Inferior parietal cortex (tissue), 1 donor: ENCODE data around the gene BCO2.
"Not testable (repeated sequence)": the region's sequence is repeated elsewhere in the genome, so short reads cannot be mapped to it uniquely, and the experiment has no call there.

Experiments
- DNase-seq: peaks from one replicate; pipeline ENCODE4 v3.0.0-alpha.2; 2016; ENCODE audit errors: extremely low spot score

The BCO2 gene, protein sequence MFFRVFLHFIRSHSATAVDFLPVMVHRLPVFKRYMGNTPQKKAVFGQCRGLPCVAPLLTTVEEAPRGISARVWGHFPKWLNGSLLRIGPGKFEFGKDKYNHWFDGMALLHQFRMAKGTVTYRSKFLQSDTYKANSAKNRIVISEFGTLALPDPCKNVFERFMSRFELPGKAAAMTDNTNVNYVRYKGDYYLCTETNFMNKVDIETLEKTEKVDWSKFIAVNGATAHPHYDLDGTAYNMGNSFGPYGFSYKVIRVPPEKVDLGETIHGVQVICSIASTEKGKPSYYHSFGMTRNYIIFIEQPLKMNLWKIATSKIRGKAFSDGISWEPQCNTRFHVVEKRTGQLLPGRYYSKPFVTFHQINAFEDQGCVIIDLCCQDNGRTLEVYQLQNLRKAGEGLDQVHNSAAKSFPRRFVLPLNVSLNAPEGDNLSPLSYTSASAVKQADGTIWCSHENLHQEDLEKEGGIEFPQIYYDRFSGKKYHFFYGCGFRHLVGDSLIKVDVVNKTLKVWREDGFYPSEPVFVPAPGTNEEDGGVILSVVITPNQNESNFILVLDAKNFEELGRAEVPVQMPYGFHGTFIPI

DNA sequence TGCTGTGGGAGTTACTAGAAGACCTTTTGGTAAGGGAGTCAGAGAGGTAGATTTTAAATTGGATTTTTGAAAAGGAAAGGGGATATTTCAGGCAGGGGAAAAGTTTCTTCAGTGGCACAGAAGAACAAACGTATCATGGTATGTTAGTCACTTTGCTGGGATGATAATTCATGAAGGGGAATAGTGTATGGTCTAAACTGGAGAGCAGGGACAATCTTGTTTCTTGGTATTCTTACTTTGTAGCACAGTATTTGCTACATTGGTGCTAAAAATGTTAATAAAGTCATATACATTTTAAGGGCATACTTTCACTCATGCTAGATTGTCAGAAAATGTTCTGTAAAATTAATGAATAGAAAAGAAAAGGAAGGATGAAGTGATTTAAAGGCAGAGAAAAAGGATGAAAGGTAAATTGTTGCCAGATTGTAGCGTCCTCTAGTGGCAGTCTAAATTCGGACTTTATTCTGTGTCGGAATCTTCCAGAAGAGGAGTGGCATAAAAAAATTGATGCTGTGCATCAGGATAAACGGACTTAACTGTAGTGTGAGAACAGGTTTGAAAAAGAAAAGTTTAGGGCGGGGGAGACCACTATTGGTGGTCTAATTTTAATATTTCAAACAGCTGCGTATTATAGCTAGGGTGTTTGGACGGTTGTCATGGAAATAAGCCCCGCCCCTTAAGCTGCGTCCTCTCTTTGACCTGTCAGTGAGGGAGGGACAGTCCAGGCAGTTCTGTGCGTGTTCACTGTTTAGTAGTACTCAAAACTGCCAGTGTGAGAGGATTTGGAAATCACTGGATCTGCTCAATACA lies at the start of gene BCO2:
Gene BCO2, plus strand, starts transcription at position 724 of the 810 bp plus-strand sequence. CDS start 90 bp downstream, outside the sequence.
- DNase-seq = peak; percentile 90

DNA sequence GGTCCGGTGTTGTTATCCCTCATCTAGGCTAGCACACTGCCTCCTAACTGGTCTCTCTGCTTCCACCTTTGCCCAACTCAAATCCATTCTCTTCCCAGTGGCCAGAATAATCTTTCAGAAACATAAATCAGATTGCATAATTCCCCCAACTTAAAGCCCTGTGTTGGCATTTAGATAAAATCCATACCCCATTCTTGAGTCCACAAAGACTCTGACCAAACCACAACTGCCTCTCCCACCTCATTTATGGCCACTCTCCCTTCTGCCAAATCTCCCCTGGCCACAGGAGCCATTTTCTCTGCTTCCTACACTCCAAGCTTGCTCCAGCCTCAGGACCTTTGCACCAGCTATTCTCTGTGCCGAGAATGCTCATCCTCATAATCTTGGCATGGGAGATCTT lies 48.3 kb upstream of the BCO2 start:
- no peak for DNase-seq

DNA sequence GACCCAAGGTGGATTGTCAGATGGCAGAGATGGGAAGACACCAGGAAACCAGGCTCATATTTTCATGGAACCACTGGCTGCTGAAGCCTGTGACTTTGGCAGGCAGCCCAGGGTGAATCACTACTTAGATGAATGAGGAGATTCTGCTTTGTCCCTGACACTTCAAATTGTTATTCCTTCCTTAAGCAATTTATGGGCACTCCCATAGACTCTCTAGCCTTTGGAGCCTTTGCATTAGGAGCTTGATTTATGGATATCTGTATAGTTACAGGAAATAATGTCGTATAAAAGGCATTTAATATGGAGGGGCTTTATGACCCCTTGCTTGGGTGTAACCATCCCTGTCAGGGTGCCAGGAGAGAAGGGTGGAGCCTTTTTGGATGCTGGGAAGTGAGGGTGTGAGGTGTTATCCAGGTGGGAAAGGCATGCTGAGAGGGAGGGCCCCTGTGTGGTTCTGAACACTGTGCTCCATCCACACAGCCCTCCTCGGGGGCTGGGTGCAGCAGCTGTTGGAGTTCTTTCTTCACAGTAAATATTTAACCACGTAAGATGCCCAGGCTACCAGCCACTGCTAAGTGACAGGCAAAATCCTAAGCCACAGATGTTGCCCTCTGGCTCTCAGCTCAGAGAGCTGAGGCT lies 46.7 kb upstream of the BCO2 start:
- DNase-seq = peak; percentile 34

GRCh38 chr11:112129656-112130055 lies 45.7 kb upstream of the BCO2 start:
- peak; percentile 19 for DNase-seq

- DNase-seq = no peak
These were observed 42.6 kb upstream of the BCO2 start for GRCh38 chr11:112132737-112133136.

- DNase-seq = no peak
These were observed 40.8 kb upstream of the BCO2 start for GRCh38 chr11:112134473-112134872.

GRCh38 chr11:112143597-112143996 lies 31.7 kb upstream of the BCO2 start:
- DNase-seq = no peak

- peak; percentile 52 for DNase-seq
These were observed 24.8 kb upstream of the BCO2 start for GRCh38 chr11:112150517-112150916.

- no peak for DNase-seq
These were observed 19.0 kb upstream of the BCO2 start for GRCh38 chr11:112156153-112156955.

DNA sequence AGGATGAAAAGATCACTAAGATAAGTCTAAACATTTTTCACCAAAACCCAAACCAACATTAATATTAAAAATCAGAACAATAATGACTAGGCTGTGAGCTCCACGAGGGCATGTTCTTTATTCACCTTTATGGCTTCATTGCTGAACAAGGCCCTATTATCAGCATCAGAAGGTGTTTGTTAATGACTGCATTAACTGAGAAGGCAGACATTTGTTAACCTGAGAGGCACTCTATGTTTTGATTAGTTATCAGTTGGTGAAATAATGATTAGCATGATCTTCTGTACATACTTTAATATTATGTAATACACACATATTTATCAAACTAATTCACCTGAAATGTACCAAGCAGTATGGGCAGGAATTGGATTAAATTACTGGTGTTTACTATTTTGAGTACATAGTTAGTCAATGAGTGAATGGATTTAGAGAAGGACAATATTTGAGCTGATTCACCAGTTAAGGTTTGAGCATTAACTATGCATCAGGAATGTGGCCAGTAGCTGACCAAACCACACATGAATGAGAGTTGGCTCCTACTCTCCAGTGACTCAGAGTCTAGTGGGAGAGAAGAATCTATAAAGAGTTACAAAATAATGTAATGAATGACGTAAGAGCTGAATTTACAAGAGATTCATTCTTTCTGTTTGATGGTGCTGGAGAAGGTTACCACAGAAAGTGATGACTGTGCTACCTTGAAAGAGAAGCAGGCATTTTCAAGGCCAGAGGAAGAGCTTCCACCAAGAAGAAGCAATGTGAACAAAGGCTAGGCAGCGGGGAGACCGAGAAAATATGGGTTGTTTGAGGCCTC lies 18.2 kb upstream of the BCO2 start:
- DNase-seq = no peak

DNA sequence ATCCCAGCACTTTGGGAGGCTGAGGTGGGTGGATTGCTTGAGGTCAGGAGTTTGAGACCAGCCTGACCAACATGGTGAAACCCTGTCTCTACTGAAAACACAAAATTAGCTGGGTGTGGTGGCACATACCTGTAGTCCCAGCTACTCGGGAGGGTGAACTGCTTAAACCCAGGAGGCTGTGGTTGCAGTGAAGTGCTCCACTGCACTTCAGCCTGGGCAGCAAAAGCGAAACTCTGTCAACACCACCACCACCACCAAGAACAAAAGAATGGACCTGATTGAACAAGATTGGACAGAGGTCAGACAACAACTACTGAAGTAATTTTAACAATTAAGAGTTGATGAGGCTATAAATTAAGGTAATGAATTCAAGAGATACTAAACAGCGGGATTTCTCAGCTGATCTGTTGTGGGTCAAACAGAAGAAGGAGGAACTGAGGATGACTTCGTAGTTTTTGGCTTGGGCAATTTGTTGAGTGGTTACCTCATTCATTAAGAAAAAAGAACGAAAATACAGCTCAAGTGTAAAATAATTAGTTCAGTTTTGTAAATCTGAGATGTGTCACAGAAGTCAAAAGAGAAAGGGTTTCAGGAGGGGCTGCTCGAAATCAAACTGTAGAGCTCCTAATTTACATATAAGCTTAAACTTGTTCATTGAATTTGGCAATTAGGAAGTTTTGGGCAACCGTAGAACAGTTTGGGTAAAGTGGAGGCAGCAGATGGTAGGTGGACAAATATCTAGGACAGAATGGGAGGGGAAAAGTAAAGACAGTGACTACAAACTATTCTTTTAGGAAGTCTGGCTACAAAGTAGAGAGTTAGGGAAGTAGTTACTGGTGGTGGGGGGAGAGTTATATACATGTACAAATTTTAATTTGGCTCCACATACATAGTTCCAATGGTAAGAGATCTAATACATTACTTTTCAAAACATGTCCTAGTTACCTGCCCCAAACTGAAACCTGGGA lies 15.9 kb upstream of the BCO2 start:
- DNase-seq = no peak

GRCh38 chr11:112160091-112160848 lies 15.0 kb upstream of the BCO2 start:
- DNase-seq = no peak

- DNase-seq = no peak
These were observed 14.3 kb upstream of the BCO2 start for GRCh38 chr11:112161012-112161411.

GRCh38 chr11:112162200-112162599 lies 13.1 kb upstream of the BCO2 start:
- DNase-seq = not testable (repeated sequence)

DNA sequence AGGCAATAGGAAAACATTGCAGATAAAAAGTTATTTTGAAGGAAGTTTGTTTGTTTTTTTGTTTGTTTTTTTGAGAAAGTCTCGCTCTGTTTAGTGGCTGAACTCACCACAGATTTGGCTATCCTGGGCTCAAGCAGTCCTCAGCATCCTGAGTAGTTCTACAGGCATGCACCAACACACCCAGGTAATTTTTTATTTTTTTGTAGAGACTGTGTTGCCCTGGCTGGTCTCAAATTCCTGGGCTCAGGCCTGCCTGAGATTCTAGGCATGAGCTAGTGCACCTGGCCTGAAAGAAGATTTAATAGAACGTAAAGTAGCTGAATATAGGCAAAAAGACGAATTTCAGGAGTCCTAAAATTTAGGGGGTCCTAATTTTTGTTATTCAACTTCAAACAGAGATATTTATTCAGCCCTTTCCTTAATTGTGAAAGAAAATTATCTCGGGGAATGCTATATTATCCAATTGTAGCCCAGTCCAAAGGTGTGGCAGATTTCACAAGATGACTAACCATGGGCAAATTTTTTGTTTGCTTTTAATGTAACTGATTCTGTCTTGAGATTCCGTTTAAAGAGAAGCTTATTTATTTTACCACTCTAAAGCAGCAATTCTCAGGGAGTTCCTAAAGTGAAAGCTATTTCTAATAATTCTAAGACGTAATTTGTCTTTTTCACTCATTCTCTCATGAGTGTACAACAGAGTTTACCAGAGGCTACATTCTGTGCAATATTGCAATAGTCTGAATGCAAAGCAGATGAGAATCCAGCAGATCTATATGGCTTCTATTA lies 12.4 kb upstream of the BCO2 start:
- no peak for DNase-seq

- no peak for DNase-seq
These were observed 11.2 kb upstream of the BCO2 start, which contains the start of gene IL18 for GRCh38 chr11:112163875-112164685. Gene IL18 (minus strand): TSS chr11:112164094. CDS start chr11:112155053, 9,041 bp downstream.

- no peak for DNase-seq
These were observed 10.3 kb upstream of the BCO2 start for GRCh38 chr11:112165049-112165448.
